Ishikawa (cell line): ENCODE data around the gene TOR1A.

Experiments used
- CEBPB ChIP-seq: IDR thresholded peaks from 2 replicates; pipeline ENCODE4 v1.6.1; 2012
- CREB1 ChIP-seq: IDR thresholded peaks from 2 replicates; pipeline ENCODE4 v1.6.1; 2012; ENCODE audit warnings: low read depth
- EGR1 ChIP-seq: IDR thresholded peaks from 2 replicates; pipeline ENCODE4 v1.6.1; 2012
- EP300 ChIP-seq: IDR thresholded peaks from 2 replicates; pipeline ENCODE4 v1.6.1; 2012; ENCODE audit warnings: borderline replicate concordance
- FOXM1 ChIP-seq: IDR thresholded peaks from 2 replicates; pipeline ENCODE4 v1.6.1; 2012; ENCODE audit warnings: low read depth, borderline replicate concordance
- MAX ChIP-seq: IDR thresholded peaks from 2 replicates; pipeline ENCODE4 v1.6.1; 2012
- NFIC ChIP-seq: IDR thresholded peaks from 2 replicates; pipeline ENCODE4 v1.6.1; 2012
- RAD21 ChIP-seq: IDR thresholded peaks from 2 replicates; pipeline ENCODE4 v1.6.1; 2012; ENCODE audit warnings: low read depth
- TAF1 ChIP-seq: IDR thresholded peaks from 2 replicates; pipeline ENCODE4 v1.6.1; 2012; ENCODE audit warnings: low read depth, mild to moderate bottlenecking
- TCF12 ChIP-seq: IDR thresholded peaks from 2 replicates; pipeline ENCODE4 v1.6.1; 2012; ENCODE audit warnings: low read depth
- TEAD4 ChIP-seq: IDR thresholded peaks from 2 replicates; pipeline ENCODE4 v1.6.1; 2012
- USF1 ChIP-seq: IDR thresholded peaks from 2 replicates; pipeline ENCODE4 v1.6.1; 2012
- YY1 ChIP-seq: IDR thresholded peaks from 2 replicates; pipeline ENCODE4 v1.6.1; 2012; ENCODE audit warnings: low read depth
- ZBTB7A ChIP-seq: IDR thresholded peaks from 2 replicates; pipeline ENCODE4 v1.6.1; 2012; ENCODE audit warnings: low read depth
- TF ChIP-seq, protein P1 (sequence below): IDR thresholded peaks from 2 replicates; pipeline ENCODE4 v1.6.1; 2012; ENCODE audit warnings: low read depth, mild to moderate bottlenecking

Gene TOR1A

DNA sequence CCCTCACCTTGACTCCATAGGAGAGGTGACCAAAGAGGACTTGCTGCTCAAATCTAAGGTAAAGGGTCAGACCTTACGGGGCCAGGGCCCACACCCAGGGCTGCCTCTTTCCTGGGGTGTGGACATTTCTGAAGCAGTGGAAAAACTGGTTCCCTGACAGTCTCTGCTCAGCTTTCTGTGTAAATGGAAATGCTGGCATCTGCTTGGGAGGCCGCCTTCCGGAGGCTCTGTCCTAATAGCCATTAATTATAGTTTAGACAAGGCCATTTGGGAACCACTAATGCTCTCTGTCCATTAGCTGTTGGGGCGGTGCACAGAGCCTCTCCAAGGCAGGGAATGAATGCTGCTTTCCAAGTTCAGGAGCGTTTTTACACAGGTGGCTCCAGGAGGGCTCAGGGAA, 28.6 kb upstream of the TOR1A start:
- TF ChIP-seq RAD21 (no peak), CREB1 (no peak), TCF12 (no peak), NFIC (no peak), MAX (no peak), YY1 (no peak), EP300 (no peak), FOXM1 (no peak), EGR1 (no peak), CEBPB (no peak), ZBTB7A (no peak), TAF1 (no peak), USF1 (no peak), TEAD4 (no peak)
- TF ChIP-seq, protein P1, sequence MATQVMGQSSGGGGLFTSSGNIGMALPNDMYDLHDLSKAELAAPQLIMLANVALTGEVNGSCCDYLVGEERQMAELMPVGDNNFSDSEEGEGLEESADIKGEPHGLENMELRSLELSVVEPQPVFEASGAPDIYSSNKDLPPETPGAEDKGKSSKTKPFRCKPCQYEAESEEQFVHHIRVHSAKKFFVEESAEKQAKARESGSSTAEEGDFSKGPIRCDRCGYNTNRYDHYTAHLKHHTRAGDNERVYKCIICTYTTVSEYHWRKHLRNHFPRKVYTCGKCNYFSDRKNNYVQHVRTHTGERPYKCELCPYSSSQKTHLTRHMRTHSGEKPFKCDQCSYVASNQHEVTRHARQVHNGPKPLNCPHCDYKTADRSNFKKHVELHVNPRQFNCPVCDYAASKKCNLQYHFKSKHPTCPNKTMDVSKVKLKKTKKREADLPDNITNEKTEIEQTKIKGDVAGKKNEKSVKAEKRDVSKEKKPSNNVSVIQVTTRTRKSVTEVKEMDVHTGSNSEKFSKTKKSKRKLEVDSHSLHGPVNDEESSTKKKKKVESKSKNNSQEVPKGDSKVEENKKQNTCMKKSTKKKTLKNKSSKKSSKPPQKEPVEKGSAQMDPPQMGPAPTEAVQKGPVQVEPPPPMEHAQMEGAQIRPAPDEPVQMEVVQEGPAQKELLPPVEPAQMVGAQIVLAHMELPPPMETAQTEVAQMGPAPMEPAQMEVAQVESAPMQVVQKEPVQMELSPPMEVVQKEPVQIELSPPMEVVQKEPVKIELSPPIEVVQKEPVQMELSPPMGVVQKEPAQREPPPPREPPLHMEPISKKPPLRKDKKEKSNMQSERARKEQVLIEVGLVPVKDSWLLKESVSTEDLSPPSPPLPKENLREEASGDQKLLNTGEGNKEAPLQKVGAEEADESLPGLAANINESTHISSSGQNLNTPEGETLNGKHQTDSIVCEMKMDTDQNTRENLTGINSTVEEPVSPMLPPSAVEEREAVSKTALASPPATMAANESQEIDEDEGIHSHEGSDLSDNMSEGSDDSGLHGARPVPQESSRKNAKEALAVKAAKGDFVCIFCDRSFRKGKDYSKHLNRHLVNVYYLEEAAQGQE = no peak

- no peak for TF ChIP-seq TCF12
- TF ChIP-seq YY1 = no peak
- no peak for TF ChIP-seq CREB1
- no peak for TF ChIP-seq EGR1
- TF ChIP-seq TEAD4 = no peak
Measured at GRCh38 chr9:129851821-129852220, 27.9 kb upstream of the TOR1A start.

DNA sequence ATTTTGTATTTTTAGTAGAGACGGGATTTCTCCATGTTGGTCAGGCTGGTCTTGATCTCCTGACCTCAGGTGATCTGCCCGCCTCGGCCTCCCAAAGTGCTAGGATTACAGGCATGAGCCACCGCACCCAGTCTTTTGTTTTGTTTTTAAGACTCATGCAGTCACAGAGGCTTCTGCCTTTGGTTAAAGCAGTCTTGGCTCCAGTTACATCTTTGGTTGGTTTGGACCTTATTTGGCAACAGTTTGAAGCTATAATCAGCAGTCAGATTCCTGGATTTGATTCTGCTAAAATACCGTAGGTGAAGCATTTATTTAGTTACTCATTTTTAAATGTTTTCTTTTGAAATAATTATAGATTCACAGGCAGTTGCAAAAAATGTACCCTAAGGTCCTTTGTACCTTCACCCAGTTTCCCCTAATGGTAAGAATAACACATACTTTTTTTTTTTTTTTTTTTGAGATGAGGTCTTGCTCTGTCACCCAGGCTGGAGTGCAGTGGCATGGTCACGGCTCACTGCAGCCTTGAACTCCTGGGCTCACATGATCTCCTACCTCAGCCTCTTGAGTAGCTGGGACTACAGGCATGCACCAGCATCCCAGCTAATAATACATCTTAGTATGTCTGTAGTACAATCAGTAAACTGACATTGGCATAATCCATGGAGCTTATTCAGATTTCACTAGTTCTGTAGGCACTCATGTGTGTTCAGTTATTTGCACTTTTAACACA, 27.1 kb upstream of the TOR1A start:
- TF ChIP-seq TEAD4 = no peak
- no peak for TF ChIP-seq TAF1
- no peak for TF ChIP-seq RAD21
- TF ChIP-seq NFIC = no peak
- TF ChIP-seq USF1 = no peak
- no peak for TF ChIP-seq ZBTB7A
- TF ChIP-seq CREB1 = no peak
- TF ChIP-seq EP300 = no peak
- TF ChIP-seq TCF12 = no peak
- TF ChIP-seq CEBPB = no peak
- no peak for TF ChIP-seq YY1

DNA sequence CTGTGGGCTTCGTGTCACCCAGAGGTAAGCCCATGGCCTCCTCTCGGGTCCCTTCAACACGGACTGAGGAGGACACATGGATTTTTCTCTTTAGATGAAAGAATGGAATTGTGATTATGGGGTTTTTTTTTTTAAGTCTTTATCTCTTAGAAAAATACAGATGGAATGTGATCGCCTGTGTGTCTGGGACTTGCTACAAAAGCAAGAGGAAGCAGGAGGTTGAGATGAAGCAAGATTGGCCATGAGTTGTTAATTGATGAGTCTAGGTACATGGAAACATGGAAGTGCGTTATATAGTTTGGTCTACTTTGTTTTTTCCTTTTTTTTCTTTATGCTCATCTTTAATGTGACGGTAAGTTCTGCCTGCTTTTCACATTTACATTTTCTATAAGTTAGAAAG, 26.0 kb upstream of the TOR1A start:
- TF ChIP-seq YY1 (no peak), MAX (no peak), TCF12 (no peak), NFIC (no peak), TEAD4 (no peak), USF1 (no peak), EGR1 (no peak), EP300 (no peak)
- TF ChIP-seq, protein P1 = no peak

GRCh38 chr9:129848712-129849441, 24.9 kb upstream of the TOR1A start:
- no peak for TF ChIP-seq RAD21
- TF ChIP-seq ZBTB7A = no peak
- TF ChIP-seq NFIC = no peak
- TF ChIP-seq EP300 = no peak
- TF ChIP-seq CREB1 = no peak
- TF ChIP-seq TEAD4 = no peak
- TF ChIP-seq USF1 = no peak
- TF ChIP-seq, protein P1 = no peak
- no peak for TF ChIP-seq CEBPB
- TF ChIP-seq FOXM1 = no peak
- no peak for TF ChIP-seq EGR1
- TF ChIP-seq MAX = no peak
- no peak for TF ChIP-seq TCF12
- TF ChIP-seq TAF1 = no peak
- TF ChIP-seq YY1 = no peak
